Upper lobe of left lung (tissue), 6 donors: Measurements from ENCODE around the gene ADK. TPM values are rescaled to one million over a fixed set of nuclear protein-coding genes. Genes with fewer than 3 reads are reported as not detected.

Experiments
- ATAC-seq, 2 donors: fragments of 200-7000 bp; cut with Tn5 transposase; one replicate each; pipeline ENCODE4 v1.9.1; 2022; ENCODE audit warnings: mild to moderate bottlenecking in 2 of 2, moderate library complexity in 2 of 2; ENCODE audit not compliant: low FRiP score in 2 of 2
- DNase-seq, 2 donors: peaks; one replicate each; pipeline ENCODE4 v3.0.0-alpha.2; 2019 to 2020
- H3K27ac ChIP-seq, 4 donors: fragments of 200-600 bp; sonication (generic); one replicate each; pipeline ENCODE4 v1.5.1; 2016 to 2019
- H3K27me3 ChIP-seq, 4 donors: fragments of 200-600 bp; sonication (generic); one replicate each; pipeline ENCODE4 v1.5.1; 2017 to 2019
- H3K36me3 ChIP-seq, 4 donors: fragments of 200-600 bp; sonication (generic); one replicate each; pipeline ENCODE4 v1.5.1; 2016 to 2019
- H3K4me1 ChIP-seq, 4 donors: fragments of 200-600 bp; sonication (generic); one replicate each; pipeline ENCODE4 v1.5.1; 2018 to 2019
- H3K4me3 ChIP-seq, 4 donors: fragments of 200-600 bp; sonication (generic); one replicate each; pipeline ENCODE4 v1.5.1; 2017 to 2019; ENCODE audit warnings: mild to moderate bottlenecking in 2 of 4, moderate library complexity in 1 of 4
- H3K9me3 ChIP-seq, 4 donors: fragments of 200-600 bp; sonication (generic); one replicate each; pipeline ENCODE4 v1.5.1; 2018 to 2019
- CTCF ChIP-seq, 6 experiments: fragments of 450-650 bp in 4 of 6; fragments of 200-600 bp in 2 of 6; sonication (generic) in 2 of 6; IDR thresholded peaks; one replicate each; pipeline ENCODE4 v1.5.1; 2016 to 2019; ENCODE audit warnings: antibody characterized with exemption in 6 of 6
- EP300 ChIP-seq, 4 donors: sonication (generic); formaldehyde crosslinking; IDR thresholded peaks; one replicate each; pipeline ENCODE4 v1.5.1; 2017; ENCODE audit warnings: antibody characterized with exemption in 4 of 4, control low read depth in 2 of 4
- POLR2A ChIP-seq, 4 donors: fragments of 450-650 bp; IDR thresholded peaks; one replicate each; pipeline ENCODE4 v1.5.1; 2016 to 2017; ENCODE audit warnings: antibody characterized with exemption in 4 of 4, mild to moderate bottlenecking in 2 of 4
- POLR2AphosphoS5 ChIP-seq, 2 donors: sonication (generic); formaldehyde crosslinking; IDR thresholded peaks; one replicate each; pipeline ENCODE4 v1.5.1; 2017; ENCODE audit warnings: antibody characterized with exemption in 2 of 2
- WGBS, 2 donors: methylation state at CpG; one replicate each; pipeline ENCODE4 v1.1.5; 2017 to 2018; 5-methylcytosine and 5-hydroxymethylcytosine counted together
- total RNA-seq, 6 donors: library from RNA; depleted of rRNA in 4 of 6; stranded (reverse); fragments of >200 nt in 4 of 6; gene quantifications; one replicate each; pipeline versions ENCODE4 v1.1.0 to v1.2.1, GENCODE V29; 2016 to 2021
- donor health status: DM: no; HTN: no; CAD: no; lungs with moderate emphysema.
- donor health status: DM: no; HTN: yes; CAD: no; lungs with severe emphysema.

Gene ADK
- total RNA-seq, 6 donors from 2014 or later = 27.9 to 123 (median 48.1) TPM

- no peak overlapping the region for H3K27ac ChIP-seq
- no peak for DNase-seq
- peaks cover 0 to 10% (median 7%) of the 10 kb centered on the region in 4 donors for H3K4me1 ChIP-seq
- no peak overlapping the region for H3K4me3 ChIP-seq
- H3K27me3 ChIP-seq = no peaks in the 10 kb centered on the region
- H3K9me3 ChIP-seq = no peaks in the 10 kb centered on the region
- peak in 1 of 2 donors; percentile 11 for ATAC-seq
- H3K36me3 ChIP-seq = no peaks in the 10 kb centered on the region
- TF ChIP-seq EP300 (IDR thresholded peaks at IDR 0.05) (peak in 1 of 4 donors; percentile 54), CTCF (IDR thresholded peaks at IDR 0.05) (no peak), POLR2AphosphoS5 (IDR thresholded peaks at IDR 0.05) (peak in 1 of 2 donors; percentile 19)
Observed at GRCh38 chr10:74437822-74438221, 286.8 kb downstream of the ADK start.

GRCh38 chr10:74439213-74439612 is 288.2 kb downstream of the ADK start:
- peaks cover 0 to 8% (median 7%) of the 10 kb centered on the region in 4 donors for H3K4me1 ChIP-seq
- DNase-seq = no peak
- 6 to 16% methylated on average over 1 of the region's 1 CpG for WGBS, 2 donors
- TF ChIP-seq EP300 (IDR thresholded peaks at IDR 0.05) (no peak), POLR2AphosphoS5 (IDR thresholded peaks at IDR 0.05) (no peak), POLR2A (IDR thresholded peaks at IDR 0.05) (no peak), CTCF (IDR thresholded peaks at IDR 0.05) (no peak)
- no peak overlapping the region for H3K4me3 ChIP-seq
- peak overlapping the region in 1 of 4 donors; percentile 42 for H3K27ac ChIP-seq
- no peaks in the 10 kb centered on the region for H3K27me3 ChIP-seq
- no peaks in the 10 kb centered on the region for H3K36me3 ChIP-seq
- ATAC-seq = no peak
- H3K9me3 ChIP-seq = no peaks in the 10 kb centered on the region

GRCh38 chr10:74445493-74445892 is 294.5 kb downstream of the ADK start:
- no peaks in the 10 kb centered on the region for H3K36me3 ChIP-seq
- no peaks in the 10 kb centered on the region for H3K4me1 ChIP-seq
- H3K4me3 ChIP-seq = no peak overlapping the region

GRCh38 chr10:74450602-74451001 is 299.6 kb downstream of the ADK start:
- Histone ChIP-seq H3K9me3 (no peaks in the 10 kb centered on the region), H3K36me3 (peaks cover 0 to 2% (median 0%) of the 10 kb centered on the region in 4 donors), H3K27me3 (no peaks in the 10 kb centered on the region), H3K27ac (no peak overlapping the region), H3K4me3 (no peak overlapping the region), H3K4me1 (no peaks in the 10 kb centered on the region)
- no peak for DNase-seq
- no peak for ATAC-seq
- TF ChIP-seq EP300 (IDR thresholded peaks at IDR 0.05) (no peak), POLR2A (IDR thresholded peaks at IDR 0.05) (no peak)

More at GRCh38 chr10:74445493-74445892, 294.5 kb downstream of the ADK start:
- ATAC-seq = no peak
- Histone ChIP-seq H3K27ac (no peak overlapping the region), H3K27me3 (no peaks in the 10 kb centered on the region), H3K9me3 (no peaks in the 10 kb centered on the region)
- no peak for DNase-seq
- TF ChIP-seq CTCF (IDR thresholded peaks at IDR 0.05) (no peak), POLR2A (IDR thresholded peaks at IDR 0.05) (no peak), POLR2AphosphoS5 (IDR thresholded peaks at IDR 0.05) (no peak), EP300 (IDR thresholded peaks at IDR 0.05) (no peak)

- DNase-seq (no peak), ATAC-seq (no peak)
- no peaks in the 10 kb centered on the region for H3K27me3 ChIP-seq
- peaks cover 0 to 4% (median 0%) of the 10 kb centered on the region in 4 donors for H3K36me3 ChIP-seq
- 91 to 94% methylated on average over 1 of the region's 1 CpG for WGBS, 2 donors
- H3K27ac ChIP-seq = no peak overlapping the region
- H3K9me3 ChIP-seq = no peaks in the 10 kb centered on the region
- TF ChIP-seq POLR2A (IDR thresholded peaks at IDR 0.05) (no peak), EP300 (IDR thresholded peaks at IDR 0.05) (no peak), CTCF (IDR thresholded peaks at IDR 0.05) (no peak), POLR2AphosphoS5 (IDR thresholded peaks at IDR 0.05) (no peak)
- H3K4me1 ChIP-seq = no peaks in the 10 kb centered on the region
- no peak overlapping the region for H3K4me3 ChIP-seq
Observed at GRCh38 chr10:74451127-74451829, 300.3 kb downstream of the ADK start.
